HL-60/S4 treated with phorbol 12-myristate 13-acetate at 8.2 ng/mL for 4 days and 3 days (cell line): Measurements from ENCODE around the gene RPL39L.
"Not testable (repeated sequence)": the region's sequence is repeated elsewhere in the genome, so short reads cannot be mapped to it uniquely, and the experiment has no call there.

Experiments
- in situ Hi-C: fragments of 300-500 bp; cut with MboI; formaldehyde crosslinking; loops from 2 replicates; pipeline ENCODE4 v1.15.0; 2022; ENCODE audit warnings: low sequenced_read_pairs

RPL39L gene

DNA sequence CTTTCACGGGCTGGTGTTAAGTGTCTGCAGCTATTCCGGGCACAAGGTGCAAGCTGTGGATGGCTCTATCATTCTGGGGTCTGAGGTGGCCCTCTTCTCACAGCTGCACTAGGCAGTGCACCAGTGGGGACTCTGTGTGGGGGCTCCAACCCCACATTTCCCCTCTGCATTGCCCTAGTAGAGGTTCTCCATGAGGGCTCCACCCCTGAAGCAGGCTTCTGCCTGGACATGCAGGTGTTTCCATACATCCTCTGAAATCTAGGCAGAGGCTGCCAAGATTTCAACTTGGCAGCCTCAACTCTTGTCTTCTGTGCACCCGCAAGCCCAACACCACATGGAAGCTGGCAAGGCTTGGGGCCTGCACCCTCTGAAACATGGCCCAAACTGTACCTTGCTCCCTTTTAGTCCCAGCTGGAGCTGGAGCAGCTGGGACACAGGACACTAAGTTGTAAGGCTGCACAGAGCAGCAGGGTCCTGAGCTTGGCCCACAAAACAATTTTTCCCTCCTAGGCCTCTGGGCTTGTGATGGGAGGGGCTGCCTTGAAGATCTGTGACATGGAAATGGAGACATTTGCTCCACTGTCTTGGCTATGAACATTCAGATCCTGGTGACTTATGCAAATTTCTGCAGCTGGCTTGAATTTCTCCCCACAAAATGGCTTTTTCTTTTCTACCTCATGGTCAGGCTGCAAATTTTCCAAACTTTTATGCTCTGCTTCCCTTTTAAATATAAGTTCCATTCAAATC, 6.0 kb upstream of the RPL39L start:
- in situ Hi-C loops, result no loop called here

DNA sequence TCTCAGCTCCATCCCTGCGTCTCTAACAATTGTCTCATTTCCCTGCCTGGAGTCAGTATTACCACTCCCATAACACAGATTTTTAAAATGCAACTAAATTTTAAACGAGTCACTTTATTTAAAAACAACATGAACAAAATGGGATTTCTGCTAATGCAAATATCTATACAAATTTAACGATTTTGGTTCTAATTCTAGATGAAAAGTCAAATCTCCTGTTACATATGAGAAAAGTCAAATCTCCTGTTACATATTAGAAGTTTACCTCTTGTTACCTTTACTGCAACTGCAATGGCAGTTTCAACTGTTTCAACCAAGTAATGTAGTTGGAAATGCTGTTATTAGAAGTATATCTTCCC, 578 bp upstream of the RPL39L start:
- in situ Hi-C loops, result no loop called here

GRCh38 chr3:187136936-187137335, 2.4 kb downstream of the RPL39L start:
- in situ Hi-C loops, result no loop called here

- in situ Hi-C loops, result no loop called here
Measured at GRCh38 chr3:187136337-187136736, 3.0 kb downstream of the RPL39L start.

- in situ Hi-C loops, result not testable (repeated sequence)
Measured at GRCh38 chr3:187135172-187135690, 4.1 kb downstream of the RPL39L start.

- in situ Hi-C loops, result not testable (repeated sequence)
Measured at GRCh38 chr3:187133181-187133580, 6.1 kb downstream of the RPL39L start.

- in situ Hi-C loops, result no loop called here
Measured at GRCh38 chr3:187132666-187133065, 6.6 kb downstream of the RPL39L start.

GRCh38 chr3:187131981-187132380, 7.3 kb downstream of the RPL39L start:
- in situ Hi-C loops, result no loop called here

- in situ Hi-C loops, result no loop called here
Measured at GRCh38 chr3:187130346-187131066, 8.8 kb downstream of the RPL39L start.

GRCh38 chr3:187125319-187126031, 13.8 kb downstream of the RPL39L start:
- in situ Hi-C loops, result no loop called here

DNA sequence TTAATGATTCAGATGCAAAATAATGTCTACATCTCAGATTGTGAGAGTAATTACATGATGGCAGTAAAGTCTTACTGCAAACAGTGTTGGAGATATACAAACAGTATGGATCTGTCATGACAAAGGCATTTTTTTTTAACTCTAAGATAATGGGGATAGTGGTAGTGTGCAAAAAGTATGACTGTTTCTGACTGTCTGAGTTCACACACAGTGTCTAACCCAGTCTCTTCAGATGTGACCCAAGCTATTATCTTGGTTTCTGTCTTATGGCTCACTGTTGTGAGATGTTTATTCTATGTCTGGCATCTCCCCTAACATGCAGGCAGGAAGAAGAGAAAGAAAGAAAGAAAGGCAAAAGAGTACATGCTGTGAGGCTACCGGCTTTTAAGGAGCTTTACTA, 17.0 kb downstream of the RPL39L start:
- in situ Hi-C loops, result no loop called here

DNA sequence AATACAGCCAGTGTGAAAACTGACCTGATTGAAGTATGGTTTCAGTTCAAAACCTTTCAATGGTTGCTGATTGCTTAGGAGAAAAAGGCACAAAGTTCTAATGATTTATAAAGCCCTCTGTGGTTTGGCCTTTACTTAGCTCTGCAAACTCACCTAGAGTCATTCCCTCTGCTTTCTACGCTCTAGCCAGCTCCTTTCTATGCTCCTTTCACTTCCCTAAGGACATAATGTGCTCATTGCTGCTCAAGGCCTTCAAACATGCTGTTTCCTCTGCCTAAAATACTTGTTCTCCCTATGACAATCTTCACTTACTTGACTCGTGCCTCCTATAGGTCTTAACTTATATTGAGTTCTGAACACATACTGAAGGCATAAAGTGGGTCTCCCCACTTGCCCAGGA, 19.0 kb downstream of the RPL39L start:
- in situ Hi-C loops, result no loop called here

GRCh38 chr3:187114511-187114910, 24.8 kb downstream of the RPL39L start:
- in situ Hi-C loops, result no loop called here

GRCh38 chr3:187112934-187113793, 26.1 kb downstream of the RPL39L start:
- in situ Hi-C loops, result no loop called here

DNA sequence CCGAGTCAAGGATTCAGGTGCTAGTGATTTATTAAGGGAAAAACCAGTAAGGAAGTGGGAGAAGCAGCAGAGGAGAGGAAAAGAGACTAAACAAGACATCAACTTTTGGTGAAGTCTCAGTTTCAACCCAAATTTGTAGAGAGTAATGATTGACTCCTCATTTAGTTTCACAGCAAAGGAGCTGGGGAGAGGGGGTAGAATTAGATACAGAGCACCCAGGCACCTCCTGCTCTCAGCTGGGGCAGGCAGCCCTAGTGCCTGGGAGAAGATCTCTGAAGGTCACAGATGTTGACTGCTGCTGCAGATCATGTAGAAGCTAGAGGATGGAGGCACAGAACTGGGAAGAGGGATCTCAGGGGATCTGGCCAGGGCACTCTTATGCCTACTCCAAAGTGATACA, 29.1 kb downstream of the RPL39L start:
- in situ Hi-C loops, result no loop called here

DNA sequence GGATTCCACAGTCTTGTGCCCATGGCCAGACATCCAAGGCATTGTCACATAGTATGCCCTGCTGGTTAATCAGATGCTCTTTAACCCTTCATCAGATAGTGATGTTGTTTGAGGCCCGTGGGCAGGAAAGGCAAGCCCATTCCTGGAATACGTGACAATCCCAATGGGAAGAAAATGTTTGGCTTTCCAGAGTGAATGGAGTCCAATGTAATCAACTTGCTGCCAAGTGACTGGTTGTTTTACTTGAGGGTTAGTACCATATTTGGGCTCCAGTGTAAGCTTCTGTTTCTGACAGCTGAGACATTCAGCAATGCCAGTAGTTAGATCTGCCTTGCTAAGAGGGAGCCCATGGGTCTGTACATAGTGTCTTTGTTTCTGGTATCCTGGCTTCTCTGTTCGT, 31.3 kb downstream of the RPL39L start:
- in situ Hi-C loops, result no loop called here

- in situ Hi-C loops, result no loop called here
Measured at GRCh38 chr3:187105700-187106099, 33.6 kb downstream of the RPL39L start.

DNA sequence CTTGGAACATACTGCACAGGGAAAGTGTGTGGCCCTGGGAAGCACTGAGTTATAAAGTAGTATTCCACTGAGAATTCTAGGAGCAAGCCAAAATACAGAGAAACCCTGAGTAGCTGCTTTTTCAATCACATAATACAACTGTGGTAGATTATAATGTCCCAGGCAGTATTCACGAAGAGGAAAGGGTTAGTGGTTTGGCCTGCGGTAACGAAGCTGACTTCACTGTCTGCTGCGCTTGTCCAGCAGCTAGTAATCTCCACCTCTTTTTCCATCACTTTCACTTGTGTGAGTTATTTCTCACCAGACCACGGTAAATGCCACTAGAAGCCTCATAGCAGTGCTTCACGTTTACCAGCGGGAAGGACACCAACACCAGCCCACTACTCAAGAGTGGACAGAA, 34.4 kb downstream of the RPL39L start:
- in situ Hi-C loops, result no loop called here

GRCh38 chr3:187104342-187104741, 35.0 kb downstream of the RPL39L start:
- in situ Hi-C loops, result no loop called here

DNA sequence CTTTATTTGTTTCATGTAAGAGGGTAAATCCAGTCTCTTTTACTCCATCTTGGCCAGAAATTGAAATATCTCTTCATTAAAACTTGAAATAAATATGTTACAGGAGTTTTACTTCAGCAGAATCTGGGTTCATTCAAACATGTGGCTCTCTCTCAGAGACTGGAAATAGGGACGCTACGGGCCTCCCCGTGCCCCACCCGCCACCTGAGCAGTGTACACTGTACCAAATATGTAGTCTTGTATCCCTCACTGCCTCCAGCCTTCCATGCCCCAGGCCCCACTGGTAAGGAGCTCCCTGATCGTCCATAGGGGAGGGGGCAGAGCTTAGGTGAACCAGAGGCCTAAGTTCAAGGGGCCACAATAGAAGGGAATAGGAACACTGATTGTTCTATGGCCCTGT, 36.0 kb downstream of the RPL39L start:
- in situ Hi-C loops, result no loop called here
